ENCODE data around the gene UFC1.
A peak's percentile ranks its signal among the peaks of the same experiment; 100 is the strongest.

DNA sequence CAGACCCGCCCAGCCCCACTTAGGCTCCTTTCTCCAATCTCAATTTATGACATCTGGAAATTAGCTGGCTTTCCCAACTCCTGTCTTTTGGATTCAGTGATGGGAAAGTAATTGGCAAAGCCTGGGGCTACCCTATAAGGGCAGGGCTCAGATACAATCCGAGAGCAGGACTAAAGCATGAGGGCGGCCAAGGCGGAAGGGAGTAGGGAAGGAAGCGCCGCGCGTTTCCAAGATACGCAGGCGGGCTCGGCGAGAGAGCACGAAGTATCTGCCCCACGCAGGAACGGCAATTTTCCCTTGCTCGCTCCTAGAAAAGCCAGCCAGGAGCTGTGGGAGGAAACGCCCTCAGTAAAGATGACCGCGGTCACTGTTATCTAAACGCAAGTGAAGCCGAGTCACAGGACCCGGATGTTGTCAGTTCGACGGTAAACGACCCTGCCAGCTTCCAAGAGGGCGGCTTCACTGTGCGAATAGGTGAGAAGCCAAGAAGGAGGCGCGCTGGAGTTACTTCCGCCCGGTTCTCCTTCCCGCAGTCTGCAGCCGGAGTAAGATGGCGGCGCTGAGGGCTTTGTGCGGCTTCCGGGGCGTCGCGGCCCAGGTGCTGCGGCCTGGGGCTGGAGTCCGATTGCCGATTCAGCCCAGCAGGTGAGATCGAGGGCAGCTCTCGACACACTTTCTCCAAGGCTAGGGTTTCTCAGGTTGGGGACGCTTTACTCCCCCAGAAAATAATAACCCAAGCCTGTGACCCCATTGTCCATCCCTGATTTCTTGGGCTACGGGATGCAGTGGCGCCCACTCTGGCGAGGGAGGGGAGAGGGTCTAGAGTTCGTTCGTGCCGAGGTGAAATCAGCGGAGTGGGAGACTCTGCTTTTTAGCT lies 48.3 kb downstream of the UFC1 start, which contains the start of gene NDUFS2:
- TF ChIP-seq, protein P1, sequence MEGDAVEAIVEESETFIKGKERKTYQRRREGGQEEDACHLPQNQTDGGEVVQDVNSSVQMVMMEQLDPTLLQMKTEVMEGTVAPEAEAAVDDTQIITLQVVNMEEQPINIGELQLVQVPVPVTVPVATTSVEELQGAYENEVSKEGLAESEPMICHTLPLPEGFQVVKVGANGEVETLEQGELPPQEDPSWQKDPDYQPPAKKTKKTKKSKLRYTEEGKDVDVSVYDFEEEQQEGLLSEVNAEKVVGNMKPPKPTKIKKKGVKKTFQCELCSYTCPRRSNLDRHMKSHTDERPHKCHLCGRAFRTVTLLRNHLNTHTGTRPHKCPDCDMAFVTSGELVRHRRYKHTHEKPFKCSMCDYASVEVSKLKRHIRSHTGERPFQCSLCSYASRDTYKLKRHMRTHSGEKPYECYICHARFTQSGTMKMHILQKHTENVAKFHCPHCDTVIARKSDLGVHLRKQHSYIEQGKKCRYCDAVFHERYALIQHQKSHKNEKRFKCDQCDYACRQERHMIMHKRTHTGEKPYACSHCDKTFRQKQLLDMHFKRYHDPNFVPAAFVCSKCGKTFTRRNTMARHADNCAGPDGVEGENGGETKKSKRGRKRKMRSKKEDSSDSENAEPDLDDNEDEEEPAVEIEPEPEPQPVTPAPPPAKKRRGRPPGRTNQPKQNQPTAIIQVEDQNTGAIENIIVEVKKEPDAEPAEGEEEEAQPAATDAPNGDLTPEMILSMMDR (conservative IDR thresholded peaks at IDR 0.05; ENCODE audit: low read depth in 2 of 2) = peak; percentile 50 to 52
- TF ChIP-seq CREB1 (CRISPR knock-in tag; IDR thresholded peaks at IDR 0.05; ENCODE audit: low read depth) (peak; percentile 74), JUNB (IDR thresholded peaks at IDR 0.05; ENCODE audit: unreplicated experiment) (no peak), EZH2 (IDR thresholded peaks at IDR 0.05; ENCODE audit: low read depth, unreplicated experiment) (no peak), POLR2AphosphoS5 (IDR thresholded peaks at IDR 0.05; ENCODE audit: low read depth) (peak; percentile 89), EZH2phosphoT487 (IDR thresholded peaks at IDR 0.05; ENCODE audit: unreplicated experiment) (no peak)
